ENCODE measurements around the gene TRAF2.

DNA sequence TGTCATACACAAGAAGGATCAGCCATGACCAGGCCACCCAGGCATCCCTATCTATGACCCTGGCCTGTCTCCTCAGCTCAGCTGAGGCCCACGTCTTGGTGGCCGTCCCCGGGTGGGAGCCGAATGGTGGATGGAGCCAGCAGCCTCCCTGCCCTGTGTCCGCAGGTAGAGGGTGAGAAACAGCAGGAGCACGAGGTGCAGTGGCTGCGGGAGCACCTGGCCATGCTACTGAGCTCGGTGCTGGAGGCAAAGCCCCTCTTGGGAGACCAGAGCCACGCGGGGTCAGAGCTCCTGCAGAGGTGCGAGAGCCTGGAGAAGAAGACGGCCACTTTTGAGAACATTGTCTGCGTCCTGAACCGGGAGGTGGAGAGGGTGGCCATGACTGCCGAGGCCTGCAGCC lies 33.8 kb downstream of the TRAF2 start:
- TF ChIP-seq POLR2A (IDR thresholded peaks at IDR 0.05; ENCODE audit: extremely low read depth, insufficient read length): no peak
- TF ChIP-seq, protein P1, sequence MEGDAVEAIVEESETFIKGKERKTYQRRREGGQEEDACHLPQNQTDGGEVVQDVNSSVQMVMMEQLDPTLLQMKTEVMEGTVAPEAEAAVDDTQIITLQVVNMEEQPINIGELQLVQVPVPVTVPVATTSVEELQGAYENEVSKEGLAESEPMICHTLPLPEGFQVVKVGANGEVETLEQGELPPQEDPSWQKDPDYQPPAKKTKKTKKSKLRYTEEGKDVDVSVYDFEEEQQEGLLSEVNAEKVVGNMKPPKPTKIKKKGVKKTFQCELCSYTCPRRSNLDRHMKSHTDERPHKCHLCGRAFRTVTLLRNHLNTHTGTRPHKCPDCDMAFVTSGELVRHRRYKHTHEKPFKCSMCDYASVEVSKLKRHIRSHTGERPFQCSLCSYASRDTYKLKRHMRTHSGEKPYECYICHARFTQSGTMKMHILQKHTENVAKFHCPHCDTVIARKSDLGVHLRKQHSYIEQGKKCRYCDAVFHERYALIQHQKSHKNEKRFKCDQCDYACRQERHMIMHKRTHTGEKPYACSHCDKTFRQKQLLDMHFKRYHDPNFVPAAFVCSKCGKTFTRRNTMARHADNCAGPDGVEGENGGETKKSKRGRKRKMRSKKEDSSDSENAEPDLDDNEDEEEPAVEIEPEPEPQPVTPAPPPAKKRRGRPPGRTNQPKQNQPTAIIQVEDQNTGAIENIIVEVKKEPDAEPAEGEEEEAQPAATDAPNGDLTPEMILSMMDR (IDR thresholded peaks at IDR 0.05; ENCODE audit: low read depth, low read length): no peak
- TF ChIP-seq, protein P2, sequence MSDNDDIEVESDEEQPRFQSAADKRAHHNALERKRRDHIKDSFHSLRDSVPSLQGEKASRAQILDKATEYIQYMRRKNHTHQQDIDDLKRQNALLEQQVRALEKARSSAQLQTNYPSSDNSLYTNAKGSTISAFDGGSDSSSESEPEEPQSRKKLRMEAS (IDR thresholded peaks at IDR 0.05; ENCODE audit: low read depth, low read length): no peak
